ENCODE results near the gene WDR76.
"Not testable (repeated sequence)": the region's sequence is repeated elsewhere in the genome, so short reads cannot be mapped to it uniquely, and the experiment has no call there.

- not testable (repeated sequence) for TF ChIP-seq FOXA1 (IDR thresholded peaks at IDR 0.05); FOXK2 (IDR thresholded peaks at IDR 0.05); FOXM1 (IDR thresholded peaks at IDR 0.05; ENCODE audit: borderline replicate concordance); SP1 (IDR thresholded peaks at IDR 0.05); BHLHE40 (IDR thresholded peaks at IDR 0.05; ENCODE audit: borderline replicate concordance)
These were observed 39.8 kb downstream of the WDR76 start for GRCh38 chr15:43866636-43867035.
